Lower lobe of right lung (tissue), 2 donors: ENCODE data around the gene CDC14B. TPM values are rescaled to one million over a fixed set of nuclear protein-coding genes. Genes with fewer than 3 reads are reported as not detected.
"Not testable (repeated sequence)": the region's sequence is repeated elsewhere in the genome, so short reads cannot be mapped to it uniquely, and the experiment has no call there.

Experiments
- ATAC-seq, 2 donors: fragments of 200-7000 bp; cut with Tn5 transposase; one replicate each; pipeline ENCODE4 v1.9.1; 2020 to 2022; ENCODE audit warnings: mild to moderate bottlenecking in 2 of 2, moderate library complexity in 2 of 2
- DNase-seq: peaks from one replicate; pipeline ENCODE4 v3.0.0-alpha.2; 2020
- H3K27ac ChIP-seq: fragments of 200-600 bp; one replicate; pipeline ENCODE4 v1.8.0; 2022
- H3K27me3 ChIP-seq: fragments of 200-600 bp; one replicate; pipeline ENCODE4 v1.8.0; 2022; ENCODE audit warnings: low read depth
- H3K36me3 ChIP-seq: fragments of 200-600 bp; one replicate; pipeline ENCODE4 v1.8.0; 2022; ENCODE audit warnings: mild to moderate bottlenecking
- H3K4me1 ChIP-seq: fragments of 200-600 bp; one replicate; pipeline ENCODE4 v1.8.0; 2022
- H3K4me3 ChIP-seq: fragments of 200-600 bp; one replicate; pipeline ENCODE4 v1.8.0; 2022; ENCODE audit warnings: mild to moderate bottlenecking
- H3K9me3 ChIP-seq: fragments of 200-600 bp; one replicate; pipeline ENCODE4 v1.8.0; 2022
- intact Hi-C: fragments of 100-400 bp; cut with DNase I; formaldehyde crosslinking; loops from one replicate; pipeline ENCODE4 v1.11.0; 2022
- total RNA-seq: library from RNA; stranded (reverse); fragmentation: NEBNext Ultra II Directional; extraction: Animal tissue kit (Norgen Biotek cat#: 25700); gene quantifications from one replicate; pipeline ENCODE4 v1.2.1, GENCODE V29; 2021
- TF ChIP-seq, protein P1 (sequence below): fragments of 200-600 bp; IDR thresholded peaks from one replicate; pipeline ENCODE4 v1.8.0; 2022; ENCODE audit warnings: antibody characterized with exemption, mild to moderate bottlenecking
- donor health status: DM: no; HTN: yes; CAD: no; lungs with severe emphysema.

Gene CDC14B
- total RNA-seq, 1 donor from 2014 or later: 16.0 TPM

DNA sequence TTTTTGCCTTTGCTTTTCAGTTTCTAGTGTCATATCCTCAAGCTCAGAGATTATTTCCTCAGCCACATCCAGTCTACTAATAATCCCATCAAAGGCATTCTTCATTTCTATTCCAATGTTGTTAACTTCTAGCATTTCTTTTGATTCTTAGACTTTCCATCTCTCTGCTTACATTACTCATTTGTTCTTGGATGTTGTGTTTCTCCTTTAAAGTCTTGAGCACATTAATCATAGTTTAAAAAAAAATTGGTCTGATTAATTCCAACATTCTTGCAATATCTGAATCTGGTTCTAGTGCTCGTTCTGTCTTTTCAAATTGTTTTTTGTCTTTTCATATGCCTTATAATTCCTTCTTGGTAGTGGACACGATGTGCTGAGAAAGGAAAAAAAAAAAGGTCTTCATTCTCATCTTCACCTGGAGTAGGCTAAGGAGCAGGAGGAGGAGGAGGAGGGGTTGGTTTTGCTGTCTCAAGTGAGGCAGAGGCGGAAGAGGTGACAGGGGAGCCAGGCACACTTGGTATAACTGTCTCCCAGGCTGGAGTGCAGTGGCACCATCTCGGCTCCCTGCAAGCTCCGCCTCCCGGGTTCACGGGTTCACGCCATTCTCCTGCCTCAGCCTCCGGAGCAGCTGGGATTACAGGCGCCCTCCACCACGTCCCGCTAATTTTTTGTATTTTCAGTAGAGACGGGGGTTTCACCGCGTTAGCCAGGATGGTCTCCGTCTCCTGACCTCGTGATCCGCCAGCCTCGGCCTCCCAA is 19.1 kb upstream of the CDC14B start:
- no peaks in the 10 kb centered on the region for H3K27me3 ChIP-seq
- H3K9me3 ChIP-seq: no peaks in the 10 kb centered on the region
- no peak overlapping the region for H3K4me3 ChIP-seq
- H3K36me3 ChIP-seq: peaks cover 22% of the 10 kb centered on the region
- DNase-seq: no peak
- TF ChIP-seq, protein P1, sequence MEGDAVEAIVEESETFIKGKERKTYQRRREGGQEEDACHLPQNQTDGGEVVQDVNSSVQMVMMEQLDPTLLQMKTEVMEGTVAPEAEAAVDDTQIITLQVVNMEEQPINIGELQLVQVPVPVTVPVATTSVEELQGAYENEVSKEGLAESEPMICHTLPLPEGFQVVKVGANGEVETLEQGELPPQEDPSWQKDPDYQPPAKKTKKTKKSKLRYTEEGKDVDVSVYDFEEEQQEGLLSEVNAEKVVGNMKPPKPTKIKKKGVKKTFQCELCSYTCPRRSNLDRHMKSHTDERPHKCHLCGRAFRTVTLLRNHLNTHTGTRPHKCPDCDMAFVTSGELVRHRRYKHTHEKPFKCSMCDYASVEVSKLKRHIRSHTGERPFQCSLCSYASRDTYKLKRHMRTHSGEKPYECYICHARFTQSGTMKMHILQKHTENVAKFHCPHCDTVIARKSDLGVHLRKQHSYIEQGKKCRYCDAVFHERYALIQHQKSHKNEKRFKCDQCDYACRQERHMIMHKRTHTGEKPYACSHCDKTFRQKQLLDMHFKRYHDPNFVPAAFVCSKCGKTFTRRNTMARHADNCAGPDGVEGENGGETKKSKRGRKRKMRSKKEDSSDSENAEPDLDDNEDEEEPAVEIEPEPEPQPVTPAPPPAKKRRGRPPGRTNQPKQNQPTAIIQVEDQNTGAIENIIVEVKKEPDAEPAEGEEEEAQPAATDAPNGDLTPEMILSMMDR: no peak
- no peak for ATAC-seq
- H3K4me1 ChIP-seq: no peaks in the 10 kb centered on the region
- H3K27ac ChIP-seq: no peak overlapping the region
- intact Hi-C loops: no loop called here

DNA sequence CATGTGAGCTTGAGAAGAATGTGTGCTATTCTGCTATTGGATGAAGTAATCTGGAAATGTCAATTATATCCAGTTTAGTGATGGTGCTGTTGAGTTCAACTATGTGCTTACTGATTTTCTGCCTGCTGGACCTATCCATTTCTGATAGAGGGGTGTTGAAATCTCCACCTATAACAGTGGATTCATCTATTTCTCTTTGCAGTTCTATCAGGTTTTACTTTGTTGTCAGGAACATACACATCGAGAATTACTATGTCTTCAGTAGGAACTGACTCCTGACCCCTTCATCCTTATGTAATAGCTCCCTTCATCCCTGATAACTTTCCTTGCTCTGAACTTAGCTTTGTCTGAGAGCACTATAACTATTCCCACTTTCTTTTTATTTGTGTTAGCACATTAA is 16.7 kb upstream of the CDC14B start:
- TF ChIP-seq, protein P1: no peak
- Histone ChIP-seq H3K27ac (no peak overlapping the region), H3K4me1 (no peaks in the 10 kb centered on the region), H3K4me3 (no peak overlapping the region), H3K27me3 (no peaks in the 10 kb centered on the region), H3K9me3 (no peaks in the 10 kb centered on the region), H3K36me3 (peaks cover 8% of the 10 kb centered on the region)
- DNase-seq (no peak), ATAC-seq (no peak)
- intact Hi-C loops: no loop called here

DNA sequence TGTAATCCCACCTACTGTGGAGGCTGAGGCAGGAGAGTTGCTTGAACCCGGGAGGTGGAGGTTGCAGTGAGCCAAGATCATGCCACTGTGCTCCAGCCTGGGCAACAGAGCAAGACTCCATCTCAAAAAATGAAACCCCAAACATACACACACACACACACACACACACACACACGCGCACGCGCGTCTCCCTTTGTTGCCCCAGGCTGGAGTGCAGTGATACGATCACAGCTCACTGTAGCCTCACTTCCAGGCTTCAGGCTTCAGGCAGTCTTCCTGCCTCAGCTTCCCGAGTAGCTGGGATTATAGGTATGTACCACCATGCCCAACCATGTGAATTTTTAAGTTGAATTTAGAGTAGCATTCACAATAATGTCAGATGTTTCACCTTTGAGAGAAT is 13.9 kb upstream of the CDC14B start:
- H3K4me1 ChIP-seq, ATAC-seq, H3K27me3 ChIP-seq, H3K27ac ChIP-seq, DNase-seq, H3K9me3 ChIP-seq, H3K36me3 ChIP-seq, intact Hi-C loops, H3K4me3 ChIP-seq: not testable (repeated sequence)

DNA sequence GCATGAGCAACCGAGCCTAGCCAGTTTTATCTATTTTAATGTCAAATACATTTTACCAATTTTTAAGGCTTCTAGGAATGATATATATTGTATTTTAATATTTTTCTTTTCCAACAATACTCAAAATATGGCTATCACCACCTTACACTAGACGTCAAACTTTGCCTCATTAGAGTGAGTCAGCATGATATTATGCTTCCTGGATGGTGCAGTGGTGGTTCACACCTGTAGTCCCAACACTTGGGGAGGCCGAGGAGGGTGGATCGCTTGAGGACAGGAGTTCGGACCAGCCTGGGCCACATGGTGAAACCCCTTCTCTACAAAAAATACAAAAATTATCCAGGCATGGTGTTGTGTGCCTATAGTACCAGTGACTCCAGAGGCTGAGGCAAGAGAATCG is 7.3 kb upstream of the CDC14B start:
- Histone ChIP-seq H3K4me1 (no peaks in the 10 kb centered on the region), H3K27me3 (no peaks in the 10 kb centered on the region), H3K27ac (no peak overlapping the region), H3K9me3 (no peaks in the 10 kb centered on the region), H3K36me3 (no peaks in the 10 kb centered on the region), H3K4me3 (no peak overlapping the region)
- DNase-seq (no peak), ATAC-seq (no peak)
- TF ChIP-seq, protein P1: no peak
- intact Hi-C loops: no loop called here

DNA sequence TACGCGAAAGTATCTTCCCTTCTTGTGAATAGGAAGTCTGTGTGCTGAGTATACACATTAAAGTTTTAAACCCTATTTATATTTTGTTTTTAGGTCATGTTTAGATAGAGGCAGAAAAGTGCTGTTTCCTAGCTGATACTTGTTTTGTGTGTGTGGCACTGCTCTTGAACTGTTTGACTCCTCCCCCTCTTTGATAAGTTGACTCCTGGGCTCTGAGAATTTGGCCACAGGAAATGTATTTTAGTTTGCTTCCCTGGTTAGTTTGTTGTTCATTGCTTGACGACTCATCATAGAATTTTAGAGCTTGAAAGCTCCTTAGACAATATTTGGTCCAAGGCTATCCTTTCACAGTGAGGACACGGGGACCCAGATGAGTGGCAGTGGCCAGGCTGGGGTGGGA is 2.0 kb upstream of the CDC14B start:
- ATAC-seq (no peak), DNase-seq (no peak)
- H3K27ac ChIP-seq: no peak overlapping the region
- intact Hi-C loops: no loop called here
- no peaks in the 10 kb centered on the region for H3K36me3 ChIP-seq
- TF ChIP-seq, protein P1: no peak
- H3K9me3 ChIP-seq: no peaks in the 10 kb centered on the region
- H3K4me3 ChIP-seq: no peak overlapping the region
- H3K4me1 ChIP-seq: peaks cover 6% of the 10 kb centered on the region
- H3K27me3 ChIP-seq: peaks cover 7% of the 10 kb centered on the region

DNA sequence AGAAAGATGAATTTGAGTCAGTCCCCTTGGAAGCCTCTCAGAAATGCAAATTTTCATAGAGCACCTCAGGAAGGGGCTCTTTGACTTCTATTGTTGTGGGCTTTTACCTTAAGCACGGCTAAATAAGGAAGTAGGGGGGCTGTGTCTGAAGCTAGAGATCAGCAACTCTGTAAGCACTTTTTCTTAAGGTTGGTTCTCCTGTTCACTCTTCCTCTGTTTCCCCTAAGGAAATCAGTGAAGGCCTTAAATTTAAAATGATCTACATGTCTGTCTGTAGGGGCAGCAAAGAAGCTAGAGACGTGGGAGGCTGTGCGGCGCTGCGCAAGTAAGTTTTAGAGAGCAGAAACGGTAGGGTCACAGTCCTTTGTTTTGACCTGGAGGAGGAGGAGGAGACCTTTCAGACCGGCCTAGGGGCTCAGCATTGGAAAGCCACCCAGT is 1.2 kb upstream of the CDC14B start:
- H3K9me3 ChIP-seq: no peaks in the 10 kb centered on the region
- TF ChIP-seq, protein P1: no peak
- intact Hi-C loops: no loop called here
- peaks cover 7% of the 10 kb centered on the region for H3K27me3 ChIP-seq
- no peak overlapping the region for H3K27ac ChIP-seq
- no peak overlapping the region for H3K4me3 ChIP-seq
- H3K4me1 ChIP-seq: peaks cover 6% of the 10 kb centered on the region
- no peak for DNase-seq
- H3K36me3 ChIP-seq: no peaks in the 10 kb centered on the region
- no peak for ATAC-seq
